ENCODE results near the gene SOCS6. TPM values are rescaled to one million over a fixed set of nuclear protein-coding genes. Genes with fewer than 3 reads are reported as not detected.
A peak's percentile ranks its signal among the peaks of the same experiment; 100 is the strongest.
"Not testable (repeated sequence)": the region's sequence is repeated elsewhere in the genome, so short reads cannot be mapped to it uniquely, and the experiment has no call there.

Gene SOCS6
- total RNA-seq = 10 to 100 TPM; 38.8 to 60.1 (median 41.1) TPM

- TF ChIP-seq POLR2A (IDR thresholded peaks at IDR 0.05) (peak; percentile 52 to 62), CTCF (IDR thresholded peaks at IDR 0.05) (no peak)
- Histone ChIP-seq H3K27ac (peak within 1 kb of the TSS; percentile 63 to 98 (median 84)), H3K4me3 (peak within 1 kb of the TSS; percentile 52 to 99 (median 60)), H3K9me3 (no peaks in the 10 kb centered on the region), H3K27me3 (no peaks in the 10 kb centered on the region), H3K36me3 (no peaks in the 10 kb centered on the region), H3K4me1 (peaks cover 0 to 43% (median 0%) of the 10 kb centered on the region in 4 donors)
- peak in 2 of 3 donors; percentile 69 to 82 for DNase-seq
Observed at GRCh38 chr18:70288851-70289328, at the start of gene SOCS6. Gene SOCS6, plus strand, starts transcription at chr18:70289045. Its CDS starts 35,624 bp downstream, at chr18:70324669.

GRCh38 chr18:70243131-70243929 lies 45.5 kb upstream of the SOCS6 start:
- no peaks in the 10 kb centered on the region for H3K36me3 ChIP-seq
- H3K27ac ChIP-seq = no peak overlapping the region
- H3K4me3 ChIP-seq = no peak overlapping the region
- no peaks in the 10 kb centered on the region for H3K9me3 ChIP-seq
- DNase-seq = no peak
- H3K27me3 ChIP-seq = no peaks in the 10 kb centered on the region
- H3K4me1 ChIP-seq = no peaks in the 10 kb centered on the region
- no peak for TF ChIP-seq CTCF (IDR thresholded peaks at IDR 0.05)
- no peak for TF ChIP-seq POLR2A (IDR thresholded peaks at IDR 0.05)

- no peaks in the 10 kb centered on the region for H3K9me3 ChIP-seq
- no peaks in the 10 kb centered on the region for H3K4me1 ChIP-seq
- no peak for DNase-seq
- H3K4me3 ChIP-seq = no peak overlapping the region
- H3K36me3 ChIP-seq = no peaks in the 10 kb centered on the region
- no peaks in the 10 kb centered on the region for H3K27me3 ChIP-seq
- no peak for TF ChIP-seq POLR2A (IDR thresholded peaks at IDR 0.05)
- TF ChIP-seq CTCF (IDR thresholded peaks at IDR 0.05) = no peak
- no peak overlapping the region for H3K27ac ChIP-seq
Observed at GRCh38 chr18:70246061-70246466, 42.8 kb upstream of the SOCS6 start.

GRCh38 chr18:70249118-70249517 lies 39.7 kb upstream of the SOCS6 start:
- Histone ChIP-seq H3K27me3 (no peaks in the 10 kb centered on the region), H3K4me1 (no peaks in the 10 kb centered on the region), H3K27ac (no peak overlapping the region), H3K36me3 (no peaks in the 10 kb centered on the region), H3K9me3 (no peaks in the 10 kb centered on the region), H3K4me3 (no peak overlapping the region)
- TF ChIP-seq CTCF (IDR thresholded peaks at IDR 0.05) (no peak), POLR2A (IDR thresholded peaks at IDR 0.05) (no peak)
- DNase-seq = no peak

GRCh38 chr18:70249861-70250260 lies 39.0 kb upstream of the SOCS6 start:
- H3K4me3 ChIP-seq, H3K36me3 ChIP-seq, H3K9me3 ChIP-seq, H3K4me1 ChIP-seq, H3K27me3 ChIP-seq, DNase-seq, H3K27ac ChIP-seq: not testable (repeated sequence)

- Histone ChIP-seq H3K27me3 (no peaks in the 10 kb centered on the region), H3K36me3 (no peaks in the 10 kb centered on the region), H3K4me3 (no peak overlapping the region), H3K4me1 (no peaks in the 10 kb centered on the region), H3K27ac (no peak overlapping the region), H3K9me3 (no peaks in the 10 kb centered on the region)
- TF ChIP-seq POLR2A (IDR thresholded peaks at IDR 0.05) (no peak), CTCF (IDR thresholded peaks at IDR 0.05) (no peak)
- no peak for DNase-seq
Observed at GRCh38 chr18:70250781-70251180, 38.1 kb upstream of the SOCS6 start.
